ENCODE results near the gene ELMOD3.
"Not testable (repeated sequence)": the region's sequence is repeated elsewhere in the genome, so short reads cannot be mapped to it uniquely, and the experiment has no call there.

Gene ELMOD3

GRCh38 chr2:85354286-85355072 lies at the start of gene ELMOD3, which contains the start of gene RETSAT:
Gene ELMOD3 (plus strand): TSS chr2:85354769. CDS start chr2:85357199, 2,430 bp downstream.
Gene RETSAT (minus strand): TSS chr2:85354528. CDS start chr2:85354507, 21 bp downstream.
- peak; percentile 96 for DNase-seq

GRCh38 chr2:85307527-85307897 lies 47.1 kb upstream of the ELMOD3 start:
- DNase-seq, result no peak

- no peak for DNase-seq
Measured at GRCh38 chr2:85308201-85308600, 46.4 kb upstream of the ELMOD3 start.

GRCh38 chr2:85308896-85309555 lies 45.5 kb upstream of the ELMOD3 start:
- no peak for DNase-seq

GRCh38 chr2:85309699-85310321 lies 44.8 kb upstream of the ELMOD3 start:
- DNase-seq, result no peak

- DNase-seq, result no peak
Measured at GRCh38 chr2:85310330-85310729, 44.2 kb upstream of the ELMOD3 start.

GRCh38 chr2:85312404-85312803 lies 42.2 kb upstream of the ELMOD3 start:
- no peak for DNase-seq

- no peak for DNase-seq
Measured at GRCh38 chr2:85314884-85315242, 39.7 kb upstream of the ELMOD3 start.

- DNase-seq, result not testable (repeated sequence)
Measured at GRCh38 chr2:85315921-85316320, 38.6 kb upstream of the ELMOD3 start.

- DNase-seq, result no peak
Measured at GRCh38 chr2:85318222-85319074, 36.1 kb upstream of the ELMOD3 start.

GRCh38 chr2:85319796-85320195 lies 34.8 kb upstream of the ELMOD3 start:
- DNase-seq, result no peak

GRCh38 chr2:85323351-85323987 lies 31.1 kb upstream of the ELMOD3 start:
- DNase-seq, result no peak

- not testable (repeated sequence) for DNase-seq
Measured at GRCh38 chr2:85323988-85324367, 30.6 kb upstream of the ELMOD3 start.

GRCh38 chr2:85324639-85325465 lies 29.7 kb upstream of the ELMOD3 start:
- DNase-seq, result no peak

- DNase-seq, result no peak
Measured at GRCh38 chr2:85325466-85325811, 29.1 kb upstream of the ELMOD3 start.

GRCh38 chr2:85326406-85327159 lies 28.0 kb upstream of the ELMOD3 start:
- DNase-seq, result peak; percentile 34

GRCh38 chr2:85327160-85327821 lies 27.3 kb upstream of the ELMOD3 start:
- no peak for DNase-seq

- DNase-seq, result peak; percentile 91
Measured at GRCh38 chr2:85327822-85328617, 26.5 kb upstream of the ELMOD3 start, which contains the start of gene TGOLN2. Gene TGOLN2 (minus strand): TSS chr2:85327989. CDS start chr2:85327962, 27 bp downstream.

GRCh38 chr2:85329181-85329651 lies 25.4 kb upstream of the ELMOD3 start:
- DNase-seq, result no peak

Measured in GDM1 (cell line).